GM10847 (cell line): ENCODE results near the gene SPTBN1.

Experiments
- POLR2A ChIP-seq: IDR thresholded peaks from 2 replicates; pipeline ENCODE4 v1.6.1; 2011; ENCODE audit not compliant: insufficient read length; ENCODE audit errors: extremely low read depth

The SPTBN1 gene

GRCh38 chr2:54603357-54603756, 147.2 kb downstream of the SPTBN1 start:
- no peak for TF ChIP-seq POLR2A

GRCh38 chr2:54603796-54604195, 147.7 kb downstream of the SPTBN1 start:
- no peak for TF ChIP-seq POLR2A

- TF ChIP-seq POLR2A = no peak
Measured at GRCh38 chr2:54604871-54605270, 148.7 kb downstream of the SPTBN1 start.

- no peak for TF ChIP-seq POLR2A
Measured at GRCh38 chr2:54605836-54606235, 149.7 kb downstream of the SPTBN1 start.

- TF ChIP-seq POLR2A = no peak
Measured at GRCh38 chr2:54606393-54606958, 150.3 kb downstream of the SPTBN1 start.

- TF ChIP-seq POLR2A = no peak
Measured at GRCh38 chr2:54608224-54608623, 152.1 kb downstream of the SPTBN1 start.

GRCh38 chr2:54609241-54609640, 153.1 kb downstream of the SPTBN1 start:
- no peak for TF ChIP-seq POLR2A

GRCh38 chr2:54609647-54610046, 153.5 kb downstream of the SPTBN1 start:
- no peak for TF ChIP-seq POLR2A

GRCh38 chr2:54610700-54611099, 154.6 kb downstream of the SPTBN1 start:
- no peak for TF ChIP-seq POLR2A

- TF ChIP-seq POLR2A = no peak
Measured at GRCh38 chr2:54611830-54612545, 155.9 kb downstream of the SPTBN1 start.

GRCh38 chr2:54613386-54613785, 157.3 kb downstream of the SPTBN1 start:
- no peak for TF ChIP-seq POLR2A

GRCh38 chr2:54613794-54614257, 157.7 kb downstream of the SPTBN1 start:
- no peak for TF ChIP-seq POLR2A

- no peak for TF ChIP-seq POLR2A
Measured at GRCh38 chr2:54614819-54615218, 158.7 kb downstream of the SPTBN1 start.

- no peak for TF ChIP-seq POLR2A
Measured at GRCh38 chr2:54615832-54616534, 159.9 kb downstream of the SPTBN1 start.

GRCh38 chr2:54617409-54617808, 161.3 kb downstream of the SPTBN1 start:
- no peak for TF ChIP-seq POLR2A
